SK-MEL-5 (cell line): ENCODE data around the gene INO80B. TPM values are rescaled to one million over a fixed set of nuclear protein-coding genes. Genes with fewer than 3 reads are reported as not detected.
A peak's percentile ranks its signal among the peaks of the same experiment; 100 is the strongest.

Experiments
- DNase-seq: peaks from one replicate; pipeline ENCODE4 v3.0.0-alpha.2; 2016; ENCODE audit warnings: low read depth, low spot score
- in situ Hi-C: cut with HindIII; loops from 2 replicates; pipeline ENCODE4 v1.10.0; 2016; ENCODE audit warnings: low sequenced_read_pairs, high pct_unique_total_duplicates, low pct_unique_long_range_greater_than_20kb
- total RNA-seq: library from RNA; depleted of rRNA; stranded (reverse); fragments of >200 nt; shearing (Covaris generic); gene quantifications from 2 replicates; pipeline ENCODE4 v1.2.3, GENCODE V29; 2014

INO80B gene
- total RNA-seq, 1 experiment from 2014 or later, result 21.6 TPM

DNA sequence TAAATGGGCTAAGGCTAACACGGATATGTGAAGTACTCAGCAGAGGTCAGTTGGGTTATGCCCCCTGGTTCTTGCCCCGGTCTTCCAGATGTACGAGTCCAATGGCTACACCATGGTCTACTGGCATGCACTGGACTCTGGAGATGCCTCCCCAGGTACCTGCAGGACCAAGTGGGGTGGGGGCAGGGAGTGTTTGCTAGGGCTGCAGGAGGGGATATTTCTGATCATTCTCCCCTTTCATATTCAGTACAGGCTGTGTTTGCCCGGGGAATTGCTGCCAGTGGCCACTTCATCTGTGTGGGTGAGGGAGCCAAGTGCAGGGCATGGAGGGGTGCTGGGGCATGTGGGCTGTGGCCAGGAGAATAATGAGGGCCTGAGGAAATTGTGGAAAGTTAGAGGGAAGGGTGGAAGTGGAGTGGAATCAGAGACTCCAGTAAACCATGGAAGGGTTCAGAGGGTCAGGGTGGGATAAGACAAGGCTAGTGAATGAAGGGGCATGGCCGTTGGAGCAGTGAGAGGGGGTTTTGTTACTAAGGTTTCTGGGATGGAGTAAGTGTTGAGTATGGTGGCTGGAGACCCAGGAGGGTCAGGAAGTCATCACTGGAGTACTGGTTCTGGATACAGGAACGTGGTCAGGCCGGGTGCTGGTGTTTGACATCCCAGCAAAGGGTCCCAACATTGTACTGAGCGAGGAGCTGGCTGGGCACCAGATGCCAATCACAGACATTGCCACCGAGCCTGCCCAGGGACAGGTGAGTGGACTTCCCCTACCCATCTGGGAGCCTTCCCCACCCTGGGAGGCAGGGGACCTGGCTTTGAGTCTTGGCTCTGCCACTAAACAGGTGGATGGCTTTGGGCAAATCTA is 31.4 kb upstream of the INO80B start:
- in situ Hi-C loops, result no loop called here

DNA sequence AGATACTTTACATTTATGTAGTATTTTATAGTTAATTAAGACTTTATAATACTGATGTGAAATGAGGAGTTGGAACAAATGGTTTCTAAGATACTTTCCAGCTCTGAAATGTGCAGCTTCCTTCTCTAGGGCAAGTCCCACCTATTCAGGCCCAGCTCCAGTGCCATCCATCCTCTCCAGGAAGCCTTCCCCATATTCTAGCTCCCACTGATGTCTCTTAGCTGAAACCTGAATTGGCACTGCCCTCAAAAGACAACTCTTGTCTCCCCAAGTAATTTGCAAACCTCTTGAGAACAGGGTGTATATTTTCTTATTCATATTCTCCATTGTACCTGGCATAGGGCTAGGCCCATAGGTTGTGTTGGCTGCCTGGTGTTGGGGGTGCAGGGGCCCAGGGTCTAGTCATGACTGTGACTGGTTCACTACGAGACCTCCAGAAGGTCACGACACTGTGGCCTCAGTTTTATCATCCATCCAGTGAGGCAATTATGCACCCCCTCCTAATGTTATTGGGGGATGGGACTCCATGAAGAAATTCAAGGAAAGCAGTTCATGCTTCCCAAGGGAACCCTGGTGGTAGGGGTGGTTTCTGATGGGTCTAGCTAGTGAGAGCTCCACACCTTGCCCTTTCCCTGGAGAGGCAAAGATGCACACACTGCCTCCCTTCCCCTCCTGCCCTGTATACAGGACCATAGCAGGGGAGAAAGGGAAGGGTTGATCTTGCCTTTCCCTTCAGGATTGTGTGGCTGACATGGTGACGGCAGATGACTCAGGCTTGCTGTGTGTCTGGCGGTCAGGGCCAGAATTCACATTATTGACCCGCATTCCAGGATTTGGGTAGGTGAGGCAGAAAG is 30.5 kb upstream of the INO80B start:
- in situ Hi-C loops, result no loop called here
- no peak for DNase-seq

More for the DNA sequence above, 31.4 kb upstream of the INO80B start:
- no peak for DNase-seq

DNA sequence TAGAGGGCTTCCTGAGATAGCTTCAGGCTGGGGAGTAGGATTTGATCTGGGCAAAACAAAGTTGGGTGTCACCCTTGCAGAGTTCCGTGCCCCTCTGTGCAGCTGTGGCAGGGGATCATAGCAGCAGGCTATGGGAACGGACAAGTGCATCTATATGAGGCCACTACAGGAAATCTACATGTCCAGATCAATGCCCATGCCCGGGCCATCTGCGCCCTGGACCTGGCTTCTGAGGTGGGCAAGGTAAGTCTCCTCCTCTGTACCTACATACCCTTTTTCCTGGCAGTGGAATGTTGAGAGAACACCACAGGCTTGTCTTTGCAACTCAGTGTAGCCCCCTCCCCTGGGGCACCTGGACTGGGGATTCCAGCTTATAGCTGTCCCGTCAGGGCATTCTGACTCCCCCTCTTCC is 29.9 kb upstream of the INO80B start:
- in situ Hi-C loops, result no loop called here
- no peak for DNase-seq

DNA sequence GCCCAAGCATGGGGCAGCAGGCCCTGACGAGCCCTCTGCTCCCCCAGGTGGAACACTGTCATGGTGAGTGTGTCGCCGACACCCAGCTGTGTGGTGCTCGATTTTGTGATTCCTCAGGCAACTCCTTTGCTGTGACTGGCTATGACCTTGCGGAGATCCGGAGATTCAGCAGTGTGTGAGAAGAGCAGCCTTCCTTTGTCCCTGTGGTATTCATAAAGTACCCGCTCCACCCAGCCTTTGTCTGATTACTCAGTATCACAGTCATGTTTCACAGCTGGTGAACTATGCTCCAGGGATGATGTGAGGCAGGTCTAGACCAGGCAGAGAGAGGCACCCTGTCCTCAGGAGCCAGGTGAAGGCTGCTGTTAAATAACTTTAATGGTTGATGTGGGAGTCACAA is 29.4 kb upstream of the INO80B start:
- no peak for DNase-seq

GRCh38 chr2:74426181-74426758 is 28.6 kb upstream of the INO80B start:
- in situ Hi-C loops, result no loop called here

More for the DNA sequence above, 29.4 kb upstream of the INO80B start:
- in situ Hi-C loops, result no loop called here

DNA sequence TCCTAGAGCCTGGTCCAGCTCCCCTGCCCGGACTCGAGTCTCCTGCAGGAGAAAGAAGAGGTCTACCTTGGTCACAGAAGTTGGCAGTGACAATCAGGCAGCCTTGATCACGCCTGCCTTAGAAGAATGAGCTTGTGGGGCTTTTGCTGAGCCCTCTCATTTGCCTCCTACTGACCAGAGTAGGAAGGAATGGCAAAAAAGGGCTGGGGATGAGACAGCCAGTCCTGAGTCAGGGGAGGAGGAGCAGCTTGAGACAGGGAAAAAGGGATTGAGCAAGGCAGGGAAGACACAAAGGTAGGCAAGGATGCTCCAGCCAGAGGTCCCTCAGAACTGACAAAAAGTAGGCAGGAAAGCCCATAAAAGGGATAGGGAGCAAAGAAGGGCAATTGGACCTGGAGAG is 27.3 kb upstream of the INO80B start:
- in situ Hi-C loops, result no loop called here
- DNase-seq, result no peak

More at GRCh38 chr2:74426181-74426758, 28.6 kb upstream of the INO80B start:
- DNase-seq, result no peak

- in situ Hi-C loops, result no loop called here
- DNase-seq, result no peak
These were observed 26.2 kb upstream of the INO80B start for GRCh38 chr2:74428675-74429074.

DNA sequence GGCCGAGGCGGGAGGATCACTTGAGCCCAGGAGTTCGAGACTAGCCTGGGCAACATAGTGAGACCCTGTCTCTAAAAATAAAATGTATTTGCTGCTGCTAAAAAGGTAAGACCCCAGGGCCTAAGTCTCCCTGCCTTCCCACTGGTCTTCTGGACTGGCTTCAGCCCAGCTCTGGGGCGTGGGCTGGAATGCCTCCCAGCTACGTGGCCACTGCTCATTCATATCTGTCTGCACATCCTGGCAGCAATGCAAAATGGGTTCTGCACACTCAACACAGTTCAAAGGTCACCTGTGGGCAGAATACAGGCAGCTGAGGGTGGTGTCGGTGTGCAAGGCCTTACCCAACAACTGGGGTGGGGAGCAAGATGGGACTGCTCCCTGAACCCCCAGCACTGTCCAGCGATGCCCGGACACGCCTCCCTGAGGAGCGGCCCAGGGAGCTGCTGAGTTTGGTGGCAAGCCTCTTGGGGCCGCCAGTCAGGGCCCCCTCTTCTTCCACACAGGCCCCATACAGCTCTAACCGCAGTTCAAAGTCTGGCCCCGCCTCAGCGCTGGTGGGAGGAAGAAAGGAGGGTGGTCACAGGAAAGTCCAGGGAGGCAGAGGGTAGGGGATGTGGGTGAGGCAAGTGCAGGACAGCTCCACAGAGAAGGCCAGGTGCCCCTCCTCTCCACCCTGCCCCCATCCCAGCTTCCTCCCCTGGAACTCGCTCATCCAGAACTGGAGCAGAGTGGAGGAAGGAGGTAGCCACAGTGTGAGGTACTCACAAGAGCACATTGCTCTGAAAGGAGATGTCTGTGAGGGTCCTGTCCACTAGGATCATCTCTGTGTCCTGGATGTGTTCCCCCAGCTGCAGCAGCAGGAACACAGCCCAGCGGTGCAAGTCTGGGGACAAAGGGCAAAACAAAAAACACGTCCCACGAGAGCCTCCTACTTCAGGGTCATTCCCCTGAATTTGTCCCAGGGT is 25.1 kb upstream of the INO80B start:
- no peak for DNase-seq
- in situ Hi-C loops, result no loop called here

DNA sequence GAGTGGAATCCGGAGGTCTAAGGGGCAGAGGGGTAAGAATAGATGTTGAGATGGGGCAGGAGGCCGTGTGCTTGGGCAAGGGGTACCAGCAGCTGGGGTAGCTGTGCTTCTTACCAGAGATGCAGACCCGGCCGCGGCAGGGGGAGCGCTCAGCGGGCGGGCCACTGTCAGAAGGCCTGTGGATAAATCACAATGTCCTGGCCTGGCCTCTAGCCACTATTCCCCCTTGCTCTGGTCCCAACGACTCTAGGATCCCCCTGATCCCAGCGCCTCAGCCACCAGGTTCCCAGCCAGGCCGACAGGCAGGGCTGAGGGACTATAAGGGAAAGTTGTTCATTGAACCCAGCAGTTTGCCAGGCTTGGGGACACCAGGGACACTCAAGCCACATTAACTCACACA is 24.4 kb upstream of the INO80B start:
- in situ Hi-C loops, result no loop called here
- DNase-seq, result no peak

- in situ Hi-C loops, result no loop called here
- DNase-seq, result no peak
These were observed 18.6 kb upstream of the INO80B start for GRCh38 chr2:74436111-74436805.

- in situ Hi-C loops, result no loop called here
- peak; percentile 31 for DNase-seq
These were observed 17.8 kb upstream of the INO80B start for GRCh38 chr2:74436848-74437695.

- DNase-seq, result no peak
- in situ Hi-C loops, result no loop called here
These were observed 16.6 kb upstream of the INO80B start for GRCh38 chr2:74438248-74438647.

DNA sequence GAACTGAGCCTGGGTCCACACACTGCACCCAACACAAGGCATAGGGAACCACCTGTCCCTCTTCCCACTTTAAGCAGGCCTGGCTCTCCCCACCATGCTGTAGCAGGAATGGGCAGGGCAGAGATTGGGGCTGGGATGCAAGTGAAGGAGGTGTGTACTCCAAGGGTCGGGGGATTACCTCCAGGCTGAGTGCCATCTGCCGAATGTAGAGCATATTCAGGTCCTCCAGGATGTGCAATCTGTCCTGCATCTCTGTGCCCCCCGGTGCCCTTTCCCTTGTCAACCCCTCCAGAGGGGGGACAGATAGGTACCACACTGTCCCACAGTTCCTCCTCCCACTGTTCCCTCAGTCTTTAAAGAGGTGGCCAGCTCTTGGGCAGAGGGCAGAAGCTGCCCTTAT is 15.5 kb upstream of the INO80B start:
- no peak for DNase-seq
- in situ Hi-C loops, result no loop called here

DNA sequence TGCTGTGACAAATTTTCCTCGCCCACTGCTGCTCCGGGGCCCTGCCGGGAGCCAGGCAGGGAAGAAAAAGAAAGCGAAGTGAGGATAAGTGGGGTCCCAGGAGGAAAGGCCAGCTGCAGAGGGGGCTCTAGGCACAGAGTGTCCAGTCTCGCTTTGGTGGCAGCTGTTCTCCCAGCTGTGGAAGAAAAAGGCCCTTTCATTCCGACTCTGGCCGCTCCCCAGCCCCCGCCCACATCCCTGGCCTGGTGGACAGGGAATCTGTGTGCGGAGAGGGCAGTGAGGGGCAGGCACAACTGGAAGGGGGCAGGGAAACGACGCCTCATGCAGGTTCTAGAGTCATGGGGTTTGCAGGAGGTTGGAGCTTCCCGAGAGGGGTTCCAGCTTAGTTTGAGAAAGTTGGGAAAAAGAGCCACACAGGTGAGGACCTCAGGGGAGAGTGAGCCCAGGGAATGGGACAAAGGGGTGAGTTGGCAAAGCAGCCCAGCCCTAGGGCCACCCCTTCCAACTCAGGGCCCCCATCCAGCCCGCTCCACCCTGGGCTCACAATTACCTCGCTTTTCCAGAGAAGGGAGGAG is 15.0 kb upstream of the INO80B start:
- in situ Hi-C loops, result no loop called here
- peak; percentile 87 for DNase-seq

- peak; percentile 97 for DNase-seq
- in situ Hi-C loops, result no loop called here
These were observed 14.3 kb upstream of the INO80B start for GRCh38 chr2:74440378-74441169.
